GM12878 (cell line): ENCODE data around the gene MSI2. TPM values are rescaled to one million over a fixed set of nuclear protein-coding genes. Genes with fewer than 3 reads are reported as not detected.

Experiments
- ATAC-seq: fragments of 200-7000 bp; cut with Tn5 transposase; 3 replicates; pipeline ENCODE4 v1.9.1; 2020; ENCODE audit warnings: mild to moderate bottlenecking, moderate library complexity
- BruUV-seq: library from RNA; stranded (reverse); fragments of 400-500 nt; replicated peaks from 2 replicates; lab custom pipeline; 2021; lab: Mats Ljungman, UMichigan
- CTCF ChIA-PET: fragments of 300-600 bp; sonication (Branson Sonifier 250); formaldehyde crosslinking; extraction: SDS; loops from one replicate; lab custom pipeline; 2021; ENCODE audit warnings: inconsistent platforms; lab: Yijun Ruan, JAX
- POLR2A ChIA-PET: fragments of 350-600 bp; formaldehyde crosslinking; extraction: SDS; loops from one replicate; lab custom pipeline; 2021; ENCODE audit warnings: inconsistent platforms; lab: Charles Lee
- RAD21 ChIA-PET: fragments of 300-600 bp; sonication (Branson Sonifier 250); formaldehyde crosslinking; loops from one replicate; lab custom pipeline; 2023; ENCODE audit warnings: antibody characterized with exemption; ENCODE audit not compliant: unreplicated experiment; lab: Charles Lee
- SMC1A ChIA-PET: fragments of 300-600 bp; sonication (Branson Sonifier 250); formaldehyde crosslinking; loops from one replicate; lab custom pipeline; 2023; ENCODE audit not compliant: unreplicated experiment, uncharacterized antibody; lab: Charles Lee
- DNase-seq: peaks from one replicate; pipeline ENCODE4 v3.0.0-alpha.2; 2011; ENCODE audit warnings: low read depth, low spot score
- FAIRE-seq: peaks from 3 replicates; lab custom pipeline; 2011; peaks lifted over from hg19 to GRCh38; lab: Jason Lieb, UNC
- H2AFZ ChIP-seq: 2 replicates; pipeline ENCODE4 v1.6.0; 2011; ENCODE audit warnings: low read depth, low read length, control low read depth; ENCODE audit not compliant: control insufficient read depth
- H3K27ac ChIP-seq: 2 replicates; pipeline ENCODE4 v1.5.1; 2011; ENCODE audit warnings: control low read depth; ENCODE audit not compliant: control insufficient read depth, insufficient read depth
- H3K27me3 ChIP-seq, 2 experiments: replicated peaks in 1 of 2; 2 replicates each; pipeline versions ENCODE4 v1.6.0 to v1.6.1; 2011; ENCODE audit warnings: low read length in 1 of 2; ENCODE audit not compliant: control insufficient read depth in 2 of 2, insufficient read depth in 2 of 2
- H3K36me3 ChIP-seq, 2 experiments: 2 replicates each; pipeline ENCODE4 v1.5.1; 2011; ENCODE audit warnings: low read length in 1 of 2; ENCODE audit not compliant: control insufficient read depth in 2 of 2, insufficient read depth in 2 of 2
- H3K4me1 ChIP-seq: 2 replicates; pipeline ENCODE4 v1.6.1; 2011; ENCODE audit warnings: mild to moderate bottlenecking, low read length, moderate library complexity, mixed read lengths; ENCODE audit not compliant: control insufficient read depth, insufficient read depth
- H3K4me2 ChIP-seq: 2 replicates; pipeline ENCODE4 v1.6.0; 2011; ENCODE audit warnings: control low read depth; ENCODE audit not compliant: control insufficient read depth, insufficient read depth
- H3K4me3 ChIP-seq: fragments of 200-600 bp; sonication (generic); 2 replicates; pipeline ENCODE4 v1.5.1; 2016
- H3K79me2 ChIP-seq: 2 replicates; pipeline ENCODE4 v1.6.0; 2011; ENCODE audit warnings: low read length; ENCODE audit not compliant: control insufficient read depth, insufficient read depth
- H3K9ac ChIP-seq: 2 replicates; pipeline ENCODE4 v1.8.0; 2011; ENCODE audit warnings: low read length, control low read depth, mixed read lengths; ENCODE audit not compliant: control insufficient read depth, insufficient read depth
- H3K9me3 ChIP-seq: replicated peaks from 3 replicates; pipeline ENCODE4 v1.5.1; 2011; ENCODE audit warnings: mild to moderate bottlenecking, low read length; ENCODE audit not compliant: control insufficient read depth, insufficient read depth
- H4K20me1 ChIP-seq: 2 replicates; pipeline ENCODE4 v1.6.0; 2011; ENCODE audit not compliant: control insufficient read depth, insufficient read depth
- HDAC6 ChIP-seq: fragments of 200-600 bp; sonication (generic); IDR thresholded peaks from one replicate; pipeline ENCODE4 v1.8.0; 2017; ENCODE audit warnings: antibody characterized with exemption; ENCODE audit not compliant: unreplicated experiment
- MXI1 ChIP-seq: fragments of 150-350 bp; IDR thresholded peaks from 2 replicates; pipeline ENCODE4 v1.6.1; 2011; ENCODE audit warnings: low read depth, mild to moderate bottlenecking, inconsistent platforms, low read length, improper control_type of control experiment
- NR2F1 ChIP-seq: fragments of 450-650 bp; conservative IDR thresholded peaks from 2 replicates; pipeline ENCODE4 v1.6.1; 2017; ENCODE audit warnings: mild to moderate bottlenecking
- WGBS: methylation state at CpG from one replicate; pipeline ENCODE4 v1.1.6; 2016; ENCODE audit warnings: low lambda C conversion rate; ENCODE audit not compliant: insufficient replicate concordance, insufficient coverage; ENCODE audit errors: missing lambda C conversion rate; 5-methylcytosine and 5-hydroxymethylcytosine counted together
- in situ Hi-C: fragments of 300-500 bp; cut with MboI; formaldehyde crosslinking; loops from 9 replicates; pipeline ENCODE4 v1.14.3; 2018; ENCODE audit warnings: mixed read lengths
- intact Hi-C: fragments of 100-400 bp; cut with micrococcal nuclease; formaldehyde crosslinking; loops from one replicate; pipeline ENCODE4 v1.14.2; 2022; ENCODE audit not compliant: unreplicated experiment
- polyA plus RNA-seq, 11 experiments: library from polyadenylated mRNA; depleted of rRNA in 4 of 11; unstranded in 6 of 11; stranded (reverse) in 5 of 11; fragments of >200 nt; fragmentation: Nextera tagmentation in 4 of 11; fragmentation: Illumina TruSeq in 1 of 11; extraction: Ambion mirVana in 4 of 11; extraction: Trizol in 1 of 11; gene quantifications; 1 replicate in 1 of 11; 2 replicates in 10 of 11; pipeline versions ENCODE4 v1.2.1 to v1.2.3, GENCODE V29; 2011 to 2016; ENCODE audit warnings: inconsistent platforms in 2 of 11, missing spikeins in 2 of 11, low read depth in 1 of 11
- total RNA-seq, 4 experiments: library from RNA; depleted of rRNA in 3 of 4; stranded (reverse); fragments of >200 nt in 3 of 4; fragmentation: Illumina TruSeq in 1 of 4; extraction: Trizol in 1 of 4; gene quantifications; 2 replicates each; pipeline versions ENCODE4 v1.2.1 to v1.2.3, GENCODE V29; 2013 to 2021
- TF ChIP-seq, protein P1 (sequence below): fragments of 450-650 bp; IDR thresholded peaks from 2 replicates; pipeline ENCODE4 v1.6.1; 2016; ENCODE audit warnings: mild to moderate bottlenecking
- TF ChIP-seq, protein P2 (sequence below): fragments of 450-650 bp; IDR thresholded peaks from 2 replicates; pipeline ENCODE4 v1.6.1; 2014; ENCODE audit warnings: mild to moderate bottlenecking

MSI2 gene
- total and polyA plus RNA-seq, 10 of the 15 experiments (the other 5 are each of a cell fraction or from before 2014, with no cell fraction given) = 6.1 to 76.1 (median 42.0) TPM

DNA sequence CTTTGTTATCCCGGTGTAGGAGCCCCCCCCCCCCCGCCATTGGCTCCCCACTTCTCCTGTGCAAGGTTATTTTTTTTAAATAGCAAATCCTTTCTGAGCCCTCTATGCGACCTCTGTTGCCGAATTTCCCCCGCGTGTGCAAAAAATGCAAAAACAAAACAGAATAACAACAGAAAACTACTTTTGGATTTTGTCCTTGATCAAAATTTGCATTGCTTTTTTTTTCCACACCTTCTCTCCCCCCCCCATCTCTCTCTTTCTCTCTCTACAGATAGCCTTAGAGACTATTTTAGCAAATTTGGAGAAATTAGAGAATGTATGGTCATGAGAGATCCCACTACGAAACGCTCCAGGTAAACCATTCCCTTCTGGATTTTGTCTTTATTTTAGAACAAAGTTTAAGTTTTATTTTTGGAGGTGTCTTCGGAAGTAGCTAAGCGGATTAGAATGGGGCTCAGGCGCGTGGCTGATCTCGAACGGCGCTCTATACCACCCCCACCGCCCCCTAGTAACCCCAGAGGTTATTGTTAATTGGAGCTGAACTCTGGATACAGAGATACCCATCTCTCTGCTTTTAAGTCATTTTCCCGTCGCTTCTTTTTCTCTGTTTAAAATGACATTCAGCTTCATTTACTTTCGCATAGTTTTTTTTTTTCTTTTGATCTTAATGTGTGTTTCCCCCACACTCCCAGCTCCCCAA, 1.0 kb downstream of the MSI2 start:
- ChIA-PET RAD21 (interaction anchor here (0.7 to 3.3 kb wide), 17 partner anchors 14 to 415 kb away, joined by 3 to 24 read pairs (median 5); no protein-coding TSS in a partner anchor), SMC1A (interaction anchor here (0.5 to 5.4 kb wide), 20 partner anchors 10 to 615 kb away, joined by 3 to 45 read pairs (median 5); no protein-coding TSS in a partner anchor), CTCF (interaction anchor here (0.6 to 7.2 kb wide), 13 partner anchors 9 to 270 kb away, joined by 3 to 61 read pairs (median 3); no protein-coding TSS in a partner anchor), POLR2A (interaction anchor here (0.6 to 3.3 kb wide), 20 partner anchors 13 to 1150 kb away, joined by 3 to 15 read pairs (median 4); no protein-coding TSS in a partner anchor)
- Histone ChIP-seq H3K36me3 (peaks cover 0 to 5% of the 10 kb centered on the region in 2 experiments; a peak in 1 of 4 replicates), H3K27ac (peak overlapping the region; percentile 34), H3K27me3 (no peaks in the 10 kb centered on the region), H3K4me2 (peak overlapping the region; percentile 87), H2AFZ (no peak overlapping the region), H3K4me3 (peak overlapping the region; percentile 95), H3K79me2 (peaks cover 51% of the 10 kb centered on the region), H3K4me1 (peaks cover 6% of the 10 kb centered on the region), H3K9ac (peak overlapping the region; percentile 71), H3K9me3 (no peaks in the 10 kb centered on the region), H4K20me1 (no peaks in the 10 kb centered on the region)
- 1% methylated on average over 17 of the region's 19 CpGs for WGBS
- BruUV-seq = no TSS peak
- ATAC-seq = peak; percentile 27; the same call in 2 of the 3 replicates
- no peak for DNase-seq
- in situ Hi-C loops = no loop called here
- intact Hi-C loops = loop anchor here (5.0 kb wide), 2 partner anchors 100 to 185 kb away; no protein-coding TSS in a partner anchor
- no peak for FAIRE-seq
- TF ChIP-seq NR2F1 (peak; percentile 30; the same call in 1 of the 2 replicates), MXI1 (0 out of 2 replicates have a peak, but pooled peaks have one; percentile 28), HDAC6 (no peak)
- TF ChIP-seq, protein P1, sequence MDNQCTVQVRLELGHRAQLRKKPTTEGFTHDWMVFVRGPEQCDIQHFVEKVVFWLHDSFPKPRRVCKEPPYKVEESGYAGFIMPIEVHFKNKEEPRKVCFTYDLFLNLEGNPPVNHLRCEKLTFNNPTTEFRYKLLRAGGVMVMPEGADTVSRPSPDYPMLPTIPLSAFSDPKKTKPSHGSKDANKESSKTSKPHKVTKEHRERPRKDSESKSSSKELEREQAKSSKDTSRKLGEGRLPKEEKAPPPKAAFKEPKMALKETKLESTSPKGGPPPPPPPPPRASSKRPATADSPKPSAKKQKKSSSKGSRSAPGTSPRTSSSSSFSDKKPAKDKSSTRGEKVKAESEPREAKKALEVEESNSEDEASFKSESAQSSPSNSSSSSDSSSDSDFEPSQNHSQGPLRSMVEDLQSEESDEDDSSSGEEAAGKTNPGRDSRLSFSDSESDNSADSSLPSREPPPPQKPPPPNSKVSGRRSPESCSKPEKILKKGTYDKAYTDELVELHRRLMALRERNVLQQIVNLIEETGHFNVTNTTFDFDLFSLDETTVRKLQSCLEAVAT = 0 out of 2 replicates have a peak, but pooled peaks have one; percentile 14
- TF ChIP-seq, protein P2, sequence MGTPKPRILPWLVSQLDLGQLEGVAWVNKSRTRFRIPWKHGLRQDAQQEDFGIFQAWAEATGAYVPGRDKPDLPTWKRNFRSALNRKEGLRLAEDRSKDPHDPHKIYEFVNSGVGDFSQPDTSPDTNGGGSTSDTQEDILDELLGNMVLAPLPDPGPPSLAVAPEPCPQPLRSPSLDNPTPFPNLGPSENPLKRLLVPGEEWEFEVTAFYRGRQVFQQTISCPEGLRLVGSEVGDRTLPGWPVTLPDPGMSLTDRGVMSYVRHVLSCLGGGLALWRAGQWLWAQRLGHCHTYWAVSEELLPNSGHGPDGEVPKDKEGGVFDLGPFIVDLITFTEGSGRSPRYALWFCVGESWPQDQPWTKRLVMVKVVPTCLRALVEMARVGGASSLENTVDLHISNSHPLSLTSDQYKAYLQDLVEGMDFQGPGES = no peak
